PC-3 (cell line): Measurements from ENCODE around the gene RUFY4. TPM values are rescaled to one million over a fixed set of nuclear protein-coding genes. Genes with fewer than 3 reads are reported as not detected.

Experiments
- ATAC-seq: fragments of 200-7000 bp; cut with Tn5 transposase; 2 replicates; pipeline ENCODE4 v1.9.1; 2020; ENCODE audit warnings: mild to moderate bottlenecking, moderate library complexity
- BruUV-seq: library from RNA; stranded (reverse); fragments of 400-500 nt; replicated peaks from 2 replicates; lab custom pipeline; 2021; lab: Mats Ljungman, UMichigan
- CTCF ChIA-PET: fragments of 300-600 bp; sonication (Branson Sonifier 250); formaldehyde crosslinking; loops from one replicate; lab custom pipeline; 2022; ENCODE audit warnings: antibody characterized with exemption; lab: Charles Lee
- POLR2A ChIA-PET: fragments of 300-600 bp; sonication (Branson Sonifier 250); formaldehyde crosslinking; loops from one replicate; lab custom pipeline; 2022; ENCODE audit warnings: antibody characterized with exemption; ENCODE audit not compliant: unreplicated experiment; lab: Charles Lee
- DNase-seq: peaks from one replicate; pipeline ENCODE4 v3.0.0-alpha.2; 2015
- H2AFZ ChIP-seq: fragments of 300-600 bp; sonication (generic); 2 replicates; pipeline ENCODE4 v1.6.0; 2016; ENCODE audit warnings: antibody characterized with exemption, low read length
- H3F3A ChIP-seq: fragments of 300-600 bp; sonication (generic); one replicate; pipeline ENCODE4 v1.6.0; 2017; ENCODE audit warnings: antibody characterized with exemption, low read length, control low read depth, mild to moderate bottlenecking; ENCODE audit not compliant: unreplicated experiment
- H3K27ac ChIP-seq: fragments of 300-600 bp; sonication (generic); 2 replicates; pipeline ENCODE4 v1.5.1; 2016; ENCODE audit warnings: mild to moderate bottlenecking, low read length
- H3K27me3 ChIP-seq: fragments of 300-600 bp; sonication (generic); 2 replicates; pipeline ENCODE4 v1.6.1; 2016; ENCODE audit warnings: low read length, mixed read lengths
- H3K36me3 ChIP-seq: fragments of 300-600 bp; sonication (generic); 2 replicates; pipeline ENCODE4 v1.6.1; 2016; ENCODE audit warnings: low read depth, mixed run types, low read length, mixed read lengths
- H3K4me1 ChIP-seq: fragments of 300-600 bp; sonication (generic); 2 replicates; pipeline ENCODE4 v1.5.1; 2016; ENCODE audit warnings: low read length; ENCODE audit not compliant: insufficient read depth
- H3K4me2 ChIP-seq: fragments of 300-600 bp; sonication (generic); 2 replicates; pipeline ENCODE4 v1.6.0; 2016; ENCODE audit warnings: low read length
- H3K4me3 ChIP-seq: fragments of 300-600 bp; sonication (generic); 2 replicates; pipeline ENCODE4 v1.5.1; 2016; ENCODE audit warnings: mild to moderate bottlenecking, low read length, mixed read lengths
- H3K79me2 ChIP-seq: fragments of 300-600 bp; sonication (generic); 2 replicates; pipeline ENCODE4 v1.6.1; 2017; ENCODE audit warnings: low read length, mixed read lengths
- H3K9ac ChIP-seq: fragments of 300-600 bp; sonication (generic); 2 replicates; pipeline ENCODE4 v1.6.0; 2016; ENCODE audit warnings: mild to moderate bottlenecking, low read length
- H3K9me2 ChIP-seq: fragments of 300-600 bp; sonication (generic); replicated peaks from 2 replicates; pipeline ENCODE4 v1.6.1; 2016; ENCODE audit warnings: mixed run types, low read length, mixed read lengths
- H3K9me3 ChIP-seq: fragments of 300-600 bp; sonication (generic); 2 replicates; pipeline ENCODE4 v1.6.1; 2016; ENCODE audit warnings: low read length, mixed read lengths
- H4K20me1 ChIP-seq: fragments of 300-600 bp; sonication (generic); 2 replicates; pipeline ENCODE4 v1.6.1; 2016; ENCODE audit warnings: low read length, mixed read lengths
- EZH2 ChIP-seq: fragments of 300-600 bp; sonication (generic); IDR thresholded peaks from one replicate; pipeline ENCODE4 v1.6.1; 2017; ENCODE audit warnings: antibody characterized with exemption, mild to moderate bottlenecking, low read length; ENCODE audit not compliant: unreplicated experiment
- EZH2phosphoT487 ChIP-seq: fragments of 300-600 bp; sonication (generic); IDR thresholded peaks from 2 replicates; pipeline ENCODE4 v1.6.1; 2018; ENCODE audit warnings: mild to moderate bottlenecking, antibody characterized with exemption, low read length, borderline replicate concordance
- intact Hi-C: fragments of 100-400 bp; cut with micrococcal nuclease; formaldehyde crosslinking; loops from 2 replicates; pipeline ENCODE4 v1.9.0; 2023
- total RNA-seq: library from RNA; depleted of rRNA; stranded (reverse); fragments of >200 nt; gene quantifications from 2 replicates; pipeline ENCODE4 v1.2.3, GENCODE V29; 2014
- TF ChIP-seq, protein P1 (sequence below): fragments of 300-600 bp; sonication (generic); conservative IDR thresholded peaks from 2 replicates; pipeline ENCODE4 v1.5.1; 2017; ENCODE audit warnings: antibody characterized with exemption, low read depth, mild to moderate bottlenecking, low read length

The RUFY4 gene
- total RNA-seq, 1 experiment from 2014 or later: not detected

DNA sequence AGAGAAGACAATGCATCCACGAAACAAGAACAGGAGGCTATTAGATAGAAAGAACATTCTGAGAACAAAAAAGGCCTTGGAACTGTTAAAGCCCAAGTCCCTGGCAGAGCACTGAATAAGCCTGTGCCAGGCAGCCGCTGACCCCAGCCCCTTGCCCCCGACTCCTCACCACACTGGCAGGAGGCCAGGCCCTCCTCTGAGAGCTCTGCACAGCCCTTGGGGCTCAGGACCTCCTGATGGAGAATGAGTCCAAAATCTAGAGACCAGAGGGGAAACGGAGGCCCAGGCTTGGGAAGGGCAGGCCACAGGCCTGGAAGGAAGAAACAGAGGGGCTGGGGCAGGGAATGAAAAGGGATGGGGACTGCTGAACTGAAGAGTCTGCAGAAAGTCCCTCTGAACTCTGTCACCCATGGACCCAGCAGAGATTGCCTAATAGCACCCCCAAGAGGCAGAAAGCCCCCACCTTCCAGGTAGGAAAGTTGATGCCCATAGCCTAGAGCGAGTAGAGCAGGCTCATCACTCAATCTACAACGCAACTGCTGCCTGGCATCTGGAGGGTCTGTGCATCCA is 48.0 kb upstream of the RUFY4 start:
- H3K27ac ChIP-seq: no peak overlapping the region
- H4K20me1 ChIP-seq: no peaks in the 10 kb centered on the region
- CTCF ChIA-PET: no interaction called here
- no peak overlapping the region for H3K9ac ChIP-seq
- no peak for TF ChIP-seq EZH2phosphoT487
- TF ChIP-seq, protein P1, sequence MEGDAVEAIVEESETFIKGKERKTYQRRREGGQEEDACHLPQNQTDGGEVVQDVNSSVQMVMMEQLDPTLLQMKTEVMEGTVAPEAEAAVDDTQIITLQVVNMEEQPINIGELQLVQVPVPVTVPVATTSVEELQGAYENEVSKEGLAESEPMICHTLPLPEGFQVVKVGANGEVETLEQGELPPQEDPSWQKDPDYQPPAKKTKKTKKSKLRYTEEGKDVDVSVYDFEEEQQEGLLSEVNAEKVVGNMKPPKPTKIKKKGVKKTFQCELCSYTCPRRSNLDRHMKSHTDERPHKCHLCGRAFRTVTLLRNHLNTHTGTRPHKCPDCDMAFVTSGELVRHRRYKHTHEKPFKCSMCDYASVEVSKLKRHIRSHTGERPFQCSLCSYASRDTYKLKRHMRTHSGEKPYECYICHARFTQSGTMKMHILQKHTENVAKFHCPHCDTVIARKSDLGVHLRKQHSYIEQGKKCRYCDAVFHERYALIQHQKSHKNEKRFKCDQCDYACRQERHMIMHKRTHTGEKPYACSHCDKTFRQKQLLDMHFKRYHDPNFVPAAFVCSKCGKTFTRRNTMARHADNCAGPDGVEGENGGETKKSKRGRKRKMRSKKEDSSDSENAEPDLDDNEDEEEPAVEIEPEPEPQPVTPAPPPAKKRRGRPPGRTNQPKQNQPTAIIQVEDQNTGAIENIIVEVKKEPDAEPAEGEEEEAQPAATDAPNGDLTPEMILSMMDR: no peak
- TF ChIP-seq EZH2: no peak
- H3K4me2 ChIP-seq: no peak overlapping the region
- H3K9me3 ChIP-seq: no peaks in the 10 kb centered on the region
- intact Hi-C loops: no loop called here
- H3K4me3 ChIP-seq: no peak overlapping the region
- BruUV-seq: no TSS peak
- H3K36me3 ChIP-seq: no peaks in the 10 kb centered on the region
- no peaks in the 10 kb centered on the region for H3K27me3 ChIP-seq
- POLR2A ChIA-PET: no interaction called here
- no peak for DNase-seq
- no peaks in the 10 kb centered on the region for H3F3A ChIP-seq
- no peaks in the 10 kb centered on the region for H3K9me2 ChIP-seq
- no peak for ATAC-seq
- no peak overlapping the region for H2AFZ ChIP-seq
- no peaks in the 10 kb centered on the region for H3K79me2 ChIP-seq
- no peaks in the 10 kb centered on the region for H3K4me1 ChIP-seq

DNA sequence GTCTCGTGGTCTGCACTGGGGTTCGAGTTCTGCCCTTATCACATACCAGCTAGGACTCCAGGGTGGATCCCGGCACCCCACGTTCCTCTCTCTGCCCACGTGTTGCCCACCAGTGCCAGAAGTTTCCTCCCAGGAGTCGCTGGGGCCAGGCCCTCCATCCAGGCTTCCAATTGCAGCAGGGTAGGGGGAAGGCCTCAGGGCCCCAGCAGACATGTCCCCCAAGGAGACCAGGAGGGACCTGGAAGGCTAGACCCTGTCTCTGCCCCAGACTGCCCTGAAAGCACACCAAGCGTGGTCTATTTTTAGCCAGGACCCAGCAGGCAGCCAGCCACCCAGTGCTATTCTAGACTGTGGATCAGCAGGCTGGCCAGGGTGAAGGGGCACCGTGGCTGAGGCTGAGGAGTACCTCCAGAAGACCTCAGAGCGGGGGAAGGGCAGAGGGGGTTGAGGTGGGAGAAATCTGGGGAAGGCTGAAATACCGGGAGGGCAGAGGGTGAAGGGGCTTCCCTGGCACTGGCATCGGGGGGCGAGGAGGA is 47.4 kb upstream of the RUFY4 start:
- no peaks in the 10 kb centered on the region for H3K4me1 ChIP-seq
- no peak overlapping the region for H2AFZ ChIP-seq
- H3K27ac ChIP-seq: no peak overlapping the region
- no peak overlapping the region for H3K4me3 ChIP-seq
- DNase-seq (no peak), ATAC-seq (no peak)
- H4K20me1 ChIP-seq: no peaks in the 10 kb centered on the region
- no peaks in the 10 kb centered on the region for H3K79me2 ChIP-seq
- no peaks in the 10 kb centered on the region for H3F3A ChIP-seq
- TF ChIP-seq, protein P1: no peak
- TF ChIP-seq EZH2phosphoT487 (no peak), EZH2 (no peak)
- H3K9me3 ChIP-seq: no peaks in the 10 kb centered on the region
- H3K9ac ChIP-seq: no peak overlapping the region
- POLR2A ChIA-PET: no interaction called here
- no peaks in the 10 kb centered on the region for H3K27me3 ChIP-seq
- H3K36me3 ChIP-seq: no peaks in the 10 kb centered on the region
- intact Hi-C loops: no loop called here
- H3K4me2 ChIP-seq: no peak overlapping the region
- CTCF ChIA-PET: no interaction called here
- H3K9me2 ChIP-seq: no peaks in the 10 kb centered on the region
- no TSS peak for BruUV-seq

DNA sequence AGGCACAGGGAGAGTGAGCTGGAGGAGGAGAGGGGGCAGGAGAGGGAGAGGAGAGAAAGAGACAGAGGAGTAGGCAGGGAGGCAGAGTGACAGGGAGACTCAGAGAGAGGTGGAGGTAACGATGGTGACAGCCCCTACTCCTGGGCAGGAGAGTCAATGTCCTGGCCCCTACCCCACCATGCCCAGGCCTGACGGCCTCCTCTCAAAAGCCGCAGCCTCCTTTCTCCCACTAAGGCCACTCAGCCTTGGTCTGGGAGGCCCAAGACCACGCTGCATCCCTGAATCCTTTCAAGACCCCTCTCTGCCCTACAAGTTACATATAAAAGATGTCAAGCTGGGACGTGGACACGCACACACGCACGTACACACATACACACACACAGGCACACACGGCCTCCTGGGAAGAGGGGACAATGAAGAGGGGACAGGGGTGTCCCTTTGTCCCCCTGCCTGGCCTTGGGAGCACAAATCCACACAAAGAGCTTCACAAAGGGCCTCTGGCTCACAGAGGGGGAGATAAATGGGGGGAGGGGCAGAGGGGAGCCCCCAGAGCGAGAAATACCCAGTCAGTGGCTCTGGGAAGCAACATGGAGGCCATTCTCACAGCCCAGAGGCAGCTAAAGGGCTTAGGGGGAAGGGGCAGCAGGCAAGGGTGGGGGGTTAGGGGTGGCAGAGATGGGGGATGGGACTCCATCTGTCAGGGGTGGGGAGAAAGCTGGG is 46.8 kb upstream of the RUFY4 start:
- intact Hi-C loops: no loop called here
- Histone ChIP-seq H3K36me3 (no peaks in the 10 kb centered on the region), H3K9me3 (no peaks in the 10 kb centered on the region), H3K4me1 (no peaks in the 10 kb centered on the region), H3K27ac (no peak overlapping the region), H3K4me3 (no peak overlapping the region), H3F3A (no peaks in the 10 kb centered on the region), H3K27me3 (no peaks in the 10 kb centered on the region), H2AFZ (no peak overlapping the region), H3K4me2 (no peak overlapping the region), H4K20me1 (no peaks in the 10 kb centered on the region), H3K79me2 (no peaks in the 10 kb centered on the region), H3K9ac (no peak overlapping the region), H3K9me2 (no peaks in the 10 kb centered on the region)
- ATAC-seq: no peak
- CTCF ChIA-PET: no interaction called here
- BruUV-seq: no TSS peak
- POLR2A ChIA-PET: no interaction called here
- TF ChIP-seq EZH2phosphoT487: no peak
- TF ChIP-seq, protein P1: no peak
- TF ChIP-seq EZH2: no peak
- DNase-seq: no peak
